ENCODE results near the gene SNX8.

Gene SNX8

DNA sequence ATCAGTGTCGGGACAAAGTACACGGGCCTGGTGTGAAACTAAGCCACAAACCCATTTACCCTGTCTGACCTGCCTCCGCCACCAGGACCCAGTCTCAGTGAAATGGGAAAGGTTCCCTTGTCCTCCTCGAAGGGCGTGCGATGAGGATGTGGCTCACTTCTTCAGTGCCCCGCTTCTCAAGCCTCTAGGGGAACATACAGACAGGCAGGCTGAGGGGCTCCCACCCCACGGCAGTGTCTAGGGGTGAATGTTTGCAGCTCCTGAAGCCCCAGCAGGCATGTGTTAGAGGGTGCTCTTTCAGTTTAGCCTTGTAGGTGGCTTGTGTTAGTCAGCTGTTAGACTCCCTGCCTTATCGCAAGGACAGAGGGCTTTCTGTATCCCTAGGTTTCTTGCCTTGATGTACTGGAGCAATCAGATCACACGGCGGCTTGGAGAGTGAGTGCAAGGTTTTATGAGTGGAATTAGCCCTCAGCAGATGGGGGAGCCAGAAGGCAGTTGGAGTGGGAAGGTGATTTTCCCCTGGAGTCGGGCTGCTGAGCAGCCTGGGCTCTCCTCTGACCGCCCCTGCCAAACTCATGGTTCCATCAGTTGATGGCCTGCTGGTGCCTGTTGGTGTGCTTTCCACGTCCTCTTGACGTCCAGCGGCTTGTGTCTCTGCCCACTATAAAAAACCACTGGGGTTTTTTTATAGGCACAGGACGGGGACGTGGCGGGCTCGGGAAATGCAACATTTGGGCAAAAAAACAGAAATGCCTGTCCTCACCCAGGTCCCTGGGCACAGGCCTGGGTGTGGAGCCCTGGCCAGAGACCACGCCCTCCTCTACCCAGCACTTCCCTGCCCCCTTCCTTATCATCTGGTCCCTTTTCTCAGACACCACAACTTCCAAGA is 71.5 kb downstream of the SNX8 start:
- no peak for DNase-seq

- peak; percentile 73 for DNase-seq
These were observed 72.4 kb downstream of the SNX8 start, which contains the start of the genes MRM2 and NUDT1 for GRCh38 chr7:2241580-2242540. Gene MRM2 (minus strand): TSS chr7:2242205. CDS start chr7:2242169, 36 bp downstream. Gene NUDT1 (plus strand): TSS chr7:2242226. CDS start chr7:2244575, 2,349 bp downstream.

GRCh38 chr7:2239242-2239641 is 75.0 kb downstream of the SNX8 start:
- DNase-seq, result no peak

- no peak for DNase-seq
These were observed 77.1 kb downstream of the SNX8 start for GRCh38 chr7:2237109-2237602.

- DNase-seq, result no peak
These were observed 80.3 kb downstream of the SNX8 start for GRCh38 chr7:2233926-2234325.

DNA sequence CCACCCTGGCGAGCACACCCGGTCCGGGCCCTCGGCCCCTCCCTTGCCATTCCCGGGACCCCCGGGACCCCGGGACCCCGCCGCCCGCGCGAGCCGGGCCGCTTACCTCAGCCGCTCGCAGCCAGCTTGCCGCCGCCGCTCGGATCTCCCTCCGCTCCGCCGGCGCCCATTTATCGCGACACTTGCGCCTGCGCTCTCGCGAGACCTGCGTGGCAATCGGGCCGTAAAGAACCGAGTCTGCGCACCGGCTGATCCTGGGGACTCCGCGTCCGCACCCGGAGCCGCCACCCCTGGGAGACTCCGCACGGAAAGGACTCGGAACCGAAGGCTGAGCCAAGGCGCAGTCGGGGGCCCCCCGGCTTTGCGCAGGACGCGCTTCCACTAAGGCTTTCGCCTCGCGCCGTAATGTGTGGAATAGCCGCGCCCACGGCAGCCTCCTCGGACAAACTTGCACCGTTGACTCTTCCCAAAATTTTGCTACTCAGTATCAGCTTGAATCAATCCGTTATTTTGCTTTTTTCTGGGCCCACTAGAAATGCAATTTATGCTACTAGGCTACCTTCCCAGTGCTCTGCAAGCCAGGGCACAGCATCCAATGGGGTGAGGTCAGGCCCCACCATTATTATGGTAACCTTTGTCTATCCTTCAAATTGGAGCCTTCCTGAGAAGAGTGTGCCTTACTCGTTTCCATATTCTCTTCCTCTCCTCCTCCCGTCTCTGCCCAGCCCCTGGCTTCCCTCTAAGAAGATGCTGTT is 81.3 kb downstream of the SNX8 start, which contains the start of gene MAD1L1:
MAD1L1 (minus strand) TSS at position 180 of the 755 bp plus-strand sequence. CDS start 2,812 bp downstream, outside the sequence.
- DNase-seq, result peak; percentile 88

- DNase-seq, result peak; percentile 33
These were observed 82.1 kb downstream of the SNX8 start for GRCh38 chr7:2231992-2232765.

- no peak for DNase-seq
These were observed 83.4 kb downstream of the SNX8 start for GRCh38 chr7:2230882-2231281.

- DNase-seq, result no peak
These were observed 84.0 kb downstream of the SNX8 start for GRCh38 chr7:2230226-2230625.

DNA sequence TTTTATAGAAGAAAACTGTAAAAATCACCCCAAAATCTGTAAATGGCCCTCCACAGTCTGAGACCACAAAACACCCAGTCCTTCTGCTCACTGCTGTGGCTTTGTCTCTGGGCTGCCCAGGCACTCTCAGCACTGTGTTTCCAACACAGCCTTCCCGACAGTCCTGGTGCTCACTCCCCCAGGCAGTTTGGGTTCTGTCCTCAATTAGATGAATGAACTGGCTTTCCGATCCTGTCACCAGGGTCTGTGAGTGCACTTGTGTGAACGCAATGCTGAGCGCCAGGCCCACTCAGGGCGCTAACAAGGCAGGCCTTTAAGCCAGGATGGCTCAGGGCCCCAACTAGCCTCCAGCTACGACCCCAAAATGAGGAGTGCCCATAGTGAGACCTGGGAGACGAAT is 84.8 kb downstream of the SNX8 start:
- no peak for DNase-seq

DNA sequence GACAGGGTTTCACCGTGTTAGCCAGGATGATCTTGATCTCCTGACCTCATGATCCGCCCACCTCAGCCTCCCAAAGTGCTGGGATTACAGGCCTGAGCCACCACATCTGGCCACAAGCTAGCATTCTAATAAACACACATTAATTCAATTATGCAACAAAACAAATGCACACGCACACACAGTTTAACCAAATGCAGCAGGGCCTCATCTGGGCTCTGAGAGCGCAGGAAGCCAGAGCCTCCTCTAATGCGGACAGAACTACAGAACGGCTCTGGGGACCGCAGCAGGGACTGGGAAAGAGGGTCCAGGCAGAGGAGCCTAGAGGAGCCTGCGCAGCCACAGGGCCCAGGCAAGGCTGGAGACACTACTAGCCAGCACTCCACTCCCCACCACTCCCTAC is 85.3 kb downstream of the SNX8 start:
- DNase-seq, result no peak

GRCh38 chr7:2227699-2228098 is 86.5 kb downstream of the SNX8 start:
- no peak for DNase-seq

- DNase-seq, result no peak
These were observed 88.4 kb downstream of the SNX8 start for GRCh38 chr7:2225830-2226229.

DNA sequence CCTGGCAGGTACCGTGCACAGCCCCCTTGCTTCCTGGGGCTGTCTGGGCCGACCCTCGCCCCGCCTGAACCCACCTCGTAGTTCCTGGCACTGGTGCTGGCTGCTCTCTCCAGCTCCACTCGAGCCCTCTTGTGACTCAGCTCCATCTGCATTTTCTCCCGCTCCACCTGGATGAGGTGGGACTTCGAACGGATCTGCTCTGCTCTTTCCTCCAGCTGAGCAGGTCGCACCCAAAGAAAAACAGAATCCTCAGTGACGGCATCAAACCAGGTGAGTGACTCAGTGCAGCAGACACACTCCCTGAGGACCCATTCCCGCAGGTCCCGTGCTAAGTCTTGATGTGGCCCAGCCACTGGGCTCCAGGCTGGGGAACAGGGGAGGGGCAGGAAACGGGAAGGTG is 88.9 kb downstream of the SNX8 start:
- no peak for DNase-seq

- DNase-seq, result no peak
These were observed 89.3 kb downstream of the SNX8 start for GRCh38 chr7:2224934-2225333.

DNA sequence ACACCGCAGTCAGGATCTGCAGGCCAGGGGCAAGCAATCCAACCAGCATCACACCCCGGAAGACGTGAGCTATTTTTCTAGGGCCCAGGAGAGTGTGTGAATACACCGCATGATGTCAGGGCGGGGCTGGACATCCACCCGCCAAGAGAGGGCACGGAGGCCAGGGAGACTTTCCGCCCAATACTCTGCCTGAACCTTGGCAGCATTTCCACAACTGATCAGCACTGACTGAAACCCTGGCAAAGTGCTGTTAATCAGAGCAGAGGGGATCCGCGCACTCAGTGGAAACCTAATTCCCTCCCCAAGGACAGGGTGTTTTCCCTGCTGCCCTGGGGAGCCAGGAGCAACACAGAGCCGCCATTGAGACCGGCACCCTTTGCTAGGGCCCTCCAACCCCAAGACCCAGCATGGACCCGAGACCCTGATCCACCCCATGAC is 89.7 kb downstream of the SNX8 start:
- DNase-seq, result no peak

DNA sequence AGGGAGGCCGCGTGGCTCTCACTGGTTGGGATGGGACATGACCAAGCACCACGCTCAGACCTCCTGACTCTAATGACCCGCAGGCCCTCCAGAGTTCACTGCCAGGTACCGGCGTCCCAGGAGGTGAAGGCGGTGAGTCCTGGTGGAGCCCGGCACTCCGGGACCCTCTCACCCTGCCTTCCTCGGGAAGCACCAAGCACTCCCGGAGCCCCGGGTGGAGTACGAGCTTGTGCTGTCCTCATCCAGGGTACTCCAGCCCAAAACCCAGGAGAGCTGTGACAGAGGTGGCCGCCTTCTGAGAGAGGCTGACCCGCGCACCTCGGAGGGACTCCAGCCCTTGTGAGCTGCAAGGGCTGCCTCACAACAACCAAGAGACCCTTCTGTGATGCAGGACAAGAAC is 90.9 kb downstream of the SNX8 start:
- DNase-seq, result no peak

DNA sequence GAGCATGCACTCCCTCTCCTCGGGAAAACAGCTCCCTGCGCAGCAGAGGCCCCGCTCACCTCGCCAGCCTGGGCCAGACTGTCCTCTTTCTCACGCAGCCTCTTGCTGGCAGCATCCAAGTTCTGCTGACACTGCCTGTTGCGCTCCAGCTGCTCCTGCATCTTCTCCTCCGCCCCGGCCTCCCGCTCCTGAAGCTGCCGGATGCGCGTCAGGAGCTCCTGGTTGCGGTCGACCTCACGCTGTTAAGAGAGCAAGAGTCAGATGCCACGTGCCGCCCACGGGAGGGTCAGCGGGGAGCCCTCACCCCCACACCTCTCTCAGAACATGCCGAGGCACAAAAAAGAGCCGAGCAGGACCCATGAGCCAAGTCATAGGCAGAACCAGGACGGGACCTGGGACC is 91.7 kb downstream of the SNX8 start:
- DNase-seq, result no peak

DNA sequence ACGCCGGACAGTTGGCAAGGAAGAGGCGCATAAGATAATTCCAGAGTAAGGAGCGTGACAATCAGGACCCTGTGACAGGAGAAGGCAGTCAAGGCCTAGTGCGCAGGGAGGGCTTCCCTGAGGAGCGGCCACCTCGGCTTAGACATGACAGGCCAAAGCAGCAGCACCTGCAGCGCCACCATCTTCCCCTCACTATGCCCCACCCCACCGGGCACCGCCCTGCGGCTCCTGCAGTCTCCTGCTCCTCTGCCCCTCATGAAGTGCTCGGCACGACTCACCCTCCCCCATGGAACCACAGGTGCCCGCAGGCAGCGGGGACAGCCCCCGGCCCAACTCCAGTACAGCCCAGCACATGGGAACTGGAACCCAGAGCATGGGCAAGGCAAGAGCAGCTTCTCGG is 93.3 kb downstream of the SNX8 start:
- DNase-seq, result no peak

- no peak for DNase-seq
These were observed 93.7 kb downstream of the SNX8 start for GRCh38 chr7:2220506-2220905.

DNA sequence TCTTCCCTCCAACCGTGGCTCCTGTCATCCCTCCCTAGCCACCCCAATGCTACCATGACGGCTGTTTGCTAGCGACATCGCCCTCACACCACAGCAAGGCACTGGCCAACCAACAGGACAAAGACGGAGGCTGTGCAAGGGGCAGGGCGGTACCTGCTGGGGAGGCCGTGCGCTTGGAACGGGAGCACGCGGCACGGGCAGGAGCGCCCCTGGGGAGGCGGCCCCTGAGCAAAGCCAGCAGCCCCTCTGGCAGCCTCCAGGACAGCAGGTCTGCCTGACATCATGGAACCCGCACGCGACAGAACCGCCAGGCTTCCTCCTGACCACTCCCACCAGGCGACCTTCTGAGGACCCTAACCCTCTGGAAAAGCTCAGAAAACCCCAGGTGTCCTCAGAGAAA is 94.2 kb downstream of the SNX8 start:
- DNase-seq, result no peak

DNA sequence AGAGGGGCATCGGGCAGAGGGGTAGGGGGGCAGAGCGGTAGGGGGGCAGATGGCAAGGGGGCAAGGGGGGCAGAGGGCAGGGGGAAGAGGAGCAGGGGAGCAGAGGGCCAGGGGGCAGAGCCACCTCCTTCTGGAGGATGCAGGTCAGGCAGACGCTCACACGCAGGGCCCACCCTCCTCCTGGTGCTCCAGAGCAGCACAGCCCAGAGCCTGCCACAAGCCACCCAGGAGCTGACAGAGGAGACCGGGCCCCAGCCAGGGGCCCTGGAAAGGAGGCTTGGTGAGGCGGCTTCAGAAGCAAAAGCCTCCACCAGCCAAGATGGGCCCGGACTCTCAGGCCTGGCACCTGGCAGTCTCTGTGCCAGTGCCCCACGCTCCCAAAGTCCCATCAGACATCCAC is 94.6 kb downstream of the SNX8 start:
- no peak for DNase-seq

Measured in CD4-positive, alpha-beta T cell treated with Interleukin-6 for 4 hours (primary cell).